Skin of body (tissue), 2 donors: Measurements from ENCODE around the gene GPX3. TPM values are rescaled to one million over a fixed set of nuclear protein-coding genes. Genes with fewer than 3 reads are reported as not detected.

Experiments
- DNase-seq: peaks from one replicate; lab custom pipeline; 2025; lab: John Stamatoyannopoulos, UW
- total RNA-seq: library from RNA; depleted of rRNA; stranded (reverse); fragments of >200 nt; gene quantifications from one replicate; pipeline ENCODE4 v1.2.3, GENCODE V29; 2014

Gene GPX3
- total RNA-seq, 1 donor from 2014 or later, result 31.1 TPM

DNA sequence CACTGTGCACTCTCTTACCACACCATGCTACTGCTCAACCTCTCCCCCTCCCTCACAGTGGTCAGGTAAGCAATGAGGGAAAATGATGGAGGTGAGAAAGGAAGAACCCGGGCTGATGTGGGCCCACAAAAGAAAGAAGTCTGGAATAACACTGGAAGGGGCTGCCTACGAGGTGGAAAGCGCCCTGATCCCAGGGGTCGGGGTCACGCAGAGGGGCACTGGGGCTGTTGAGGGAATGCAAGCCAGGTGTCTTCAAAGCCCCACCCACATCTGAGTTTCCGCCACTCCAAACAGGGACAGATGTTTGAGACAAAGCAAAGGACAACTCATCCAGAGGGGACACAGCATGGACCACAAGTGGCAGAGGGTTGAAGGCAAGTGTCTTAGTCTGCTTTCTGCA is 56.2 kb downstream of the GPX3 start:
- no peak for DNase-seq

DNA sequence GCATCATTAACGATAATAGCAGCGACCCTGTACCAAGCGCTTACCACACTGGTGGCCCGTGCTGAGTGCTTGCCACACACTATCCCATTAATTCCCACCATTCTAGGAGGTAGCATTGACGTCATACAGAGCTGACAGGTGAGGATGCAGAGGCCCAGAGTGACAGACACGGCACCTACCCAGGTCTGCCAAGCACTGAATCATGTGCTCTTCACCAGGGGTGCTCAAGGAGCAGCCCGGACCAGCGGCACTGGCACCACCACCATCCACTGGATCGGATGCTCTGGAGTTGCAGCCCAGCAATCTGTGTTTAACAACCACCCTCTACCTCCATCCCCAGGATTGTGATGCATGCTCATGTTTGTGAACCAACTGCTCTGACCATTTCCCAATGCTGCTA is 57.0 kb downstream of the GPX3 start:
- DNase-seq, result no peak

DNA sequence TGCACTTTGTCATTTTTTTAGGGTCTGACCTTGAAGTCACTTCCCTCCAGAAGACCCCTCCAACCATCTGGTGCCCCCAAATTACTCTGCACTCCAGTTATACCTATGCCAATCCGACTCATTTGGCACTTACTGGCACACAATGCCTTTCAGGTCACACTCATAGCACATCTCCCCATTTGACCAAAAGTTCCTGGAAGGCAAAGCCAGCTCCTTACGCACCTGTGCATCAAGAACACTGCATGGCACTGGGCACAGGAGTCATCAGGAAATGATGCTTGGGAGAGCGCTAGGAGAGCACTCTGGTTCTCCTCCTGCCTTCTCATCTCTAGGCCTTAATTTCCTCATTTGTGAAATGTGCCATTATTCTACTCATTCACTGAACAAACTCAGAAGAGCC is 57.6 kb downstream of the GPX3 start:
- no peak for DNase-seq

Other genes with a start within 250 kb of the GPX3 start
- gene SMIM3, start 241.8 kb upstream of the GPX3 start, total RNA-seq, result 13.5 TPM
- 0.39 TPM for gene IRGM, start 174.1 kb upstream of the GPX3 start, total RNA-seq
- 13.0 TPM for gene ZNF300, start 115.6 kb upstream of the GPX3 start, total RNA-seq
- 49.8 TPM for gene TNIP1, start 60.4 kb downstream of the GPX3 start, total RNA-seq
- 182 TPM for gene ANXA6, start 137.2 kb downstream of the GPX3 start, total RNA-seq
- 7.0 TPM for gene CCDC69, start 203.5 kb downstream of the GPX3 start, total RNA-seq
- 26.3 TPM for gene GM2A, start 232.6 kb downstream of the GPX3 start, total RNA-seq